ENCODE data around the gene NAT8L.

NAT8L gene

GRCh38 chr4:2094545-2094944, 35.4 kb downstream of the NAT8L start:
- no peak for DNase-seq (ENCODE audit: low read depth)

- DNase-seq (ENCODE audit: low read depth) = no peak
Observed at GRCh38 chr4:2095236-2096072, 36.3 kb downstream of the NAT8L start.

GRCh38 chr4:2096073-2096609, 37.0 kb downstream of the NAT8L start:
- no peak for DNase-seq (ENCODE audit: low read depth)

GRCh38 chr4:2101346-2102044, 42.4 kb downstream of the NAT8L start:
- DNase-seq (ENCODE audit: low read depth) = no peak

- DNase-seq (ENCODE audit: low read depth) = no peak
Observed at GRCh38 chr4:2102045-2102883, 43.1 kb downstream of the NAT8L start.

GRCh38 chr4:2103127-2103842, 44.2 kb downstream of the NAT8L start:
- DNase-seq (ENCODE audit: low read depth) = no peak

- no peak for DNase-seq (ENCODE audit: low read depth)
Observed at GRCh38 chr4:2103843-2104547, 44.9 kb downstream of the NAT8L start.

GRCh38 chr4:2104556-2105345, 45.6 kb downstream of the NAT8L start:
- no peak for DNase-seq (ENCODE audit: low read depth)

GRCh38 chr4:2105559-2105958, 46.4 kb downstream of the NAT8L start:
- no peak for DNase-seq (ENCODE audit: low read depth)

- DNase-seq (ENCODE audit: low read depth) = no peak
Observed at GRCh38 chr4:2116687-2117400, 57.7 kb downstream of the NAT8L start.
